ENCODE data around the gene SYP.
"Not testable (repeated sequence)": the region's sequence is repeated elsewhere in the genome, so short reads cannot be mapped to it uniquely, and the experiment has no call there.

The SYP gene

DNA sequence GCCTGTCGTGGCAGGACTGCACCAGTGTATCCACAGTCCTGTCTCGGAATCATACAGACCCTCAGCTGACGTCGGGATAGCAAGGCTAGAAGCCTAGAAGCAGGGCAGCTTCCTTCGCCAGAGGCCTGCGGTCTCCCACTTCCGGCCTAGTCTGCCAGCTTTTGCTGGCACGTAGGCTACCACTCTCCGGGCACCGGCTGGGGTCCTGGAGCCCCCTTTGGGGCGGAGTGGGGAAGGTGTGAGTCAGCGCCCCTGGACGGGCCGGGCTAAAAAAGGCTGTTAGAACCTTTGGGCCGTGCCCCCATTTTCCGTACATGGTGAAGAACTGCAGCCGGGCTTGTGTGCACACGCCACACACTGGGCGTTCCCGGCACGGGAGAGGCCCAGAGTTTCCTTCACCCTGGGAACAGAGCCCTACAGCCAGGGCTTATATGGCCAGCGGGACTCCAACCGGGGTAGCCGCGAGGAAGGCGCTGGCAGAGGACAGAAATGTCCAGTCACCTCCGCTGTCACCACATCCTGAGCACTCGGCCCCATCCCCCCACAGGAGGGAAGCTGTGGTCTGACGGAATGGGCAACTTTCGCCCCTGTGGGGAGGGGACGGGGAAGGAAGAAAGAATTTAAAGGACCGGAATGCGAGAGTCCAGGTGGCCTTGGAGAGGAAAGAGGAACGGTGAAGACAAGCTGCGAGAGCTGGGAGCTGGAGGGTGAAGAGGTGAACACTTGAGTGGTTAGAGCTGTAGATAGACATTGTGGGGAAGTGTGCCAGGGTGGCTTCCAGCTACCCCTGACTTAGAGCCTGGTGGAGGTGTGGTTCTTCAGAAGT, 32.9 kb downstream of the SYP start:
- peak in 2 of 3 experiments; percentile 28 to 69 for DNase-seq (ENCODE audit: low read depth in 3 of 3)

DNA sequence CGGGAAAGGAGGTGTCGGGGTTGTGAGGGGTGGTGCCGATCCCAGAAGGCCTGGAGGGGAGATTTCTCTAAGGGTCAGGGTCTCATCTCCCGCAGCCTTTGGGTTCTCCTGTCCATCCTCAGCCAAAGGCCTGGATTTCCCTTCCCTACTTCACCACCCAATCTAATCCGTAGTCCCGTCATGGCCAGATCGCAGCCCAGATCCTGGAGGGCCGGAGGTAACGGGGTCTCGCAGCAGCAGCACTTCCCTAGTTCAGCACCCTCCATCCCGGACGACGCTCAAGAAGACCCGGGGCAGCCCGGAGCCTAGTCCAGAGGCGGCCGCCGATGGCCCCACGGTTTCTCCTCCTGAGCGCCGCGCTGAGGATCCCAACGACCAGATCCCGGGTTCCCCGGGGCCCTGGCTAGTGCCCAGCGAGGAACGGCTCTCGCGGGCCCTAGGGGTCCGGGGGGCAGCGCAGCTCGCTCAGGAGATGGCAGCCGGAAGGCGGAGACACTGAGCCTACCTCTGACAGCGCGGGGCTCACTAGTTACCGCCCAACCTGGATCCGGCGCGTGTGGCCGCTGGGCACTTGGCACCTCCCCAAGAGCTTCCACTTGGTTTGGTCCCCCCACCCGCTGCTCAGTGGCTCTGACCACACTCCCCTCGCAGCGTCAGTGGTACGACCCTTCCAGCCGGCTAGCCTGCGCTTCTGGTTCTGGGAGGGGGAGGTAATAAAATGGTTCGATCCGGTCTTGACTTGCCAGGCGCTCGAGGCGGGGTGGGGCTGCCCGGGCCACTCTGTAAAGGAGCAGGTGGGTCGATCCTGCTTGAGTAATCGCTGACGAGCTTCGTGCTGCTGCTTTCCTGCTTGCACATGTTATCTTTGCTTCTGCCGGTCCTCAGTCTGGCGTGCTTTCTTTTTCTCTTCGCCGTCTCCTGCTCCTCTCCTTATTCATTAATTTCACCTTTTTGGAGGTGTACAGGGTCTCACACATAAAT, 33.8 kb downstream of the SYP start:
- peak; percentile 22 to 63 (median 51) for DNase-seq (ENCODE audit: low read depth in 3 of 3)

DNA sequence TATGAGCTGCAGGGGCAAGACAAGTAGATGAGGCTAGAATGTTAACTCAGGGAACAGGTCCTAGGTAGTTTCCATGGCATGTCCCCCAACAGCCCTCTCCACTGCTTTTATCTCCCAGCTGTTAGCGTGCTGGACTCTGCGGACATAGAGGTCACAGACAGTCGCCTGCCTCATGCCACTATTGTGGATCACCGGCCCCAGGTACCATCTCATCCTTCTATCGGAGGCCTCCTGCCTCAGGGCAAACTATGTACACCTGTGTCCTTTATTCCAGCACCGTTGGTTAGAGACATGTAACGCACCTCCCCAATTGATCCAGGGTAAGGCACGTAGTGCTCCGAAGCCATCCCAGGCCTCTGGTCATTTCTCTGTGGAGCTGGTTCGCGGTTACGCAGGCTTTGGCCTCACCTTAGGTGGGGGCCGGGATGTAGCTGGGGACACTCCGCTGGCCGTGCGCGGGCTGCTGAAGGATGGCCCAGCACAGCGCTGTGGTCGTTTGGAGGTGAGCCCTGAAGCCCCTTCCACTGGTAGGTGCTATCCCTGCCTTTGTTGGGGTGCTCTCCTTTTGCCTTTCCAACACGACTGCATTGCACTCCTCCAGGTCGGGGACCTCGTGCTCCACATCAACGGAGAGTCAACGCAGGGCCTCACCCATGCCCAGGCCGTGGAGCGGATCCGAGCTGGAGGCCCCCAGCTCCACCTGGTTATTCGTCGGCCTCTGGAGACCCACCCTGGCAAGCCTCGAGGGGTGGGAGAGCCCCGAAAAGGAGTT, 35.2 kb downstream of the SYP start:
- no peak for DNase-seq (ENCODE audit: low read depth in 3 of 3)

DNA sequence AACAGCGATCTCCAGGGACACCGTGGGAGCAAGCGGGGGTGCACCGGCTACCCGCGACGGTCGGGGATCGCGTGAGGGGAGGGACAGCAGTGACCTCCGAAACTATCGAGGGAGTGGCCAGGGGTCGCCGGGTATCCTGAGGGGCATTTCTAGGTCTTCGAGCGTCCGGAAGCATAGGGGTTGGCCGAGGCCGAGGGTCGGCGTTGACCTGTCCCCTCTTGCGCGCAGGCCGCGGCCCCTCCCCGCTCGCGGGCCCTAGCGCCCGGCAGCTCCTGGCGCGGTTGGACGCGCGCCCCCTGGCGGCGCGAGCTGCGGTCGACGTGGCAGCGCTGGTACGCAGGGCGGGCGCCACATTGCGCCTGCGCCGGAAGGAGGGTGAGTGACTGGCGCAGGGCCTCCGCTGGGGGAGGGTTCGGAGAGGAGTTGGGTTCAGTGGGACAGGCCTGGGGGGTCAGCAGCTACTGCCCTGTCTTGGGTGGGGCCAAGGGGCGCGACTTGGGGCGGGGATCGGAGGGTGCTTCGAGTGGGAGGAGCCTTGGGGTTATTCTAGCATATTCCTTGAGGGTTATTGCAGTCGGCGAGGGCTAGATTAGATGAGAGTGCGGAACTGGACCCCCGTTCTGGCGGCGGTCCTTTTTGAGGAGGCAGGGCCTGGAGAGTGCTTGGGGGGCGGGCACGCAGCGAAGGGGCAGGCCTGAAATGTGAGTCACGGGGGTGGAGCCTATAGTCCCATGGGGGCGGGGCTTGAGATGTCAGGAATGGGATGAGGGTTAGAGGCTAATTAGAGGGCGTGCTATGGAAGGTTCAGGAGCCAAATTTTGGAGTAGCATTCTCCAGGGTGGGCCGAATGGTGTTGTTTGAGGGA, 36.2 kb downstream of the SYP start:
- peak; percentile 46 to 73 (median 57) for DNase-seq (ENCODE audit: low read depth in 3 of 3)

DNA sequence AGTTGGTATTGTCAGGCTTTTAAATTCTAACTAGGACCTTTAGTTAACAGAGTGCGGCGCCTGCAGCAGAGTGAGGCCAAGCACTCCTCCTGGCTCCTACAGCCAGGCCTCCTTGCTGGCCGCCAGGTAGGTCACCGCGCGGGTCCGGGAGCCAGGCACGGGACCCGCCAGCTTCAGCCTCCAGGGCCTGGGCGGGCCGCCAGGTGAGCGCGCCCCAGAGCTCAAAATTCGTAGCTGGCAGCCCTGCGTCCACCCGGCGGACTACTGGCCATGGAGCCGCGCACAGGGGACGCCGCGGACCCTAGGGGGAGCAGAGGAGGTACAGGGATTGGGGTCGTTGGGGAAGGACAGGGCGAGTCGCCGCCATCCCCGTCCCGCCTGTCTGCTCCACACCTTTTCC, 37.4 kb downstream of the SYP start, which contains the start of gene MAGIX:
Gene MAGIX, plus strand, starts transcription at position 139 of the 400 bp plus-strand sequence. Its CDS starts 132 bp downstream, at position 271.
- no peak for DNase-seq (ENCODE audit: low read depth in 3 of 3)

DNA sequence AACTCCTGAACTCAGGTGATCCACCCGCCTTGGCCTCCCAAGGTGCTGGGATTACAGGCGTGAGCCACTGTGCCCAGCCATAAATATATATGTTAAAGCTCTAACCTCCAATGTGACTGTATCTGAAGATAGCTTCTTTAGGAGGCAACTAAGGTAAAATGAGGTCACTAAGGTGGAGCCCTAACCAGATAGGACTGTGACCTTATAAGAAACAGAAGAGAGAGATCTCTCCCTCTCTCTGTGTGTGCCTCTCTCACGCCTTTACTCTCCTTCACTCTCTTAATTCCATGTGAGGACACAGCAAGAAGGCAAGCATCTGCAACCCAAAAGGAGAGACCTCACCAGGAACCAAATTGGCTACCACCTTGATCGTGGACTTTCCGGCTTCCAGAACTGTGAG, 38.4 kb downstream of the SYP start:
- DNase-seq (ENCODE audit: low read depth in 3 of 3): no peak

DNA sequence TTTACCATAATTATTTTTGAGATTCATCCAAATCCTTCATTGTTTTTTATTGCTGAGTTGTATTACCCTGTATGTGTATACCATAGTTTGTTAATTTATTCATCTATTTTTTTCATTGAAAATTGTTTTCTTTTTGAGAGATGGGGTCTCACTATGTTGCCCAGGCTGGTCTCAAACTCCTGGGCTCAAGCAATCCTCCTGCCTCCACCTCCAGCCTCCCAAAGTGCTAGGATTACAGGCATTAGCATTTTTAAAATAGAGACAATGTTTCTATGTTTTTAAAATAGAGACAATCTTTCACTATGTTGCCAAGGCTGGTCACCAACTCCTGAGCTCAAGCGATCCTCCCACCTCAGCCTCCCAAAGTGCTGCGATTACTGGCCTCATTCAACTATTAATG, 39.1 kb downstream of the SYP start:
- DNase-seq (ENCODE audit: low read depth in 3 of 3): no peak

DNA sequence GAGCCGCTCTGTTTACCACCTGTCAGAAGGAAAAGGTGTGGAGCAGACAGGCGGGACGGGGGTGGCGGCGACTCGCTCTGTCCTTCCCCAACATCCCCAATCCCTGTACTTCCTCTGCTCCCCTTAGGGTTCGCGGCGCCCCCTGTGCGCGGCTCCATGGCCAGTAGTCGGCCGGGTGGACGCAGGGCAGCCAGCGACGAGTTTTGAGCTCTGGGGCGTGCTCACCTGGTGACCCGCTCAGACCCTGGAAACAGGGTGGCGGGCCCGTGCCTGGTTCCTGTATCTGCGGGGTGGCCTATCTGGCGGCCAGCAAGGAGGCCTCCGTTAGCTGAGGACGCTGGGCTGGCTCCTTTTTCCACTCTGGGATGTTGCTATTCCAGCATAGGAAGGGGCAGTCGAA, 42.8 kb downstream of the SYP start:
- no peak for DNase-seq (ENCODE audit: low read depth in 3 of 3)

DNA sequence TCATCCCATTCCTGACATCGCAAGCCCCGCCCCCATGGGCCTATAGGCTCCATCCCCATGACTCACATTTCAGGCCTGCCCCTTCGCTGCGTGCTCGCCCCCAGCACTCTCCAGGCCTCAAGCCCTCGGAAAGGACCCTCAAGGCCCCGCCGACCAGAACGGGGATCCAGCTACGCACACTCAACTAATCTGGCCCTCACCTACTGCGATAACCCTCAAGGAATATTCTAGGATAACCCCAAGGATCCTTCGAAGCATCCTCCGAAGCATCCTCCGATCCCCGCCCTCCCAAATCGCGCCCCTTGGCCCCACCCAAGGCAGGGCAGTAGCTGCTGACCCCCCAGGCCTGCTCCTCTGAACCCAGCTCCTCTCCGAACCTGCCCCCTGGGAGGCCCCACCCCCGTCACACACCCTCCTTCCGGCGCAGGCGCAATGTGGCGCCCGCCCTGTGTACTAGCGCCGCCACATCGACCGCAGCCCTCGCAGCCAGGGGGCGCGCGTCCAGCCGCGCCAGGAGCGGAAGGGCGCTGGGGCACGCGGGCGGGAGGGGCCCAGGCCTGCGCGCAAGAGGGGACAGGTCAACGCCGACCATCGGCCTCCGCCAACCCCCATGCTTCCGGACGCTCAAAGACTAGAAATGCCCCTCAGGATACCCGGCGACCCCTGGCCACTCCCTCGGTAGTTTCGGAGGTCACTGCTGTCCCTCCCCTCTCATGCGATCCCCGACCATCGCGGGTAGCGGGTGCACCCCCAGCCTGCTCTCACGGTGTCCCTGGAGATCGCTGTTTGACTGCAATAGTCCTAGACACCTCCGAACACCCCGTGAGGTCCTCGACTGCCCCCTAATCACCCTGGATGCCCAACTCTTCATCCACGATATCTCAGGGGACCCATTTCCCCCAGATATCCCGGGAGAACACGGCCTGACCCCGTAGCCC, 43.8 kb downstream of the SYP start:
- DNase-seq (ENCODE audit: low read depth in 3 of 3): peak; percentile 56 to 83 (median 67)

DNA sequence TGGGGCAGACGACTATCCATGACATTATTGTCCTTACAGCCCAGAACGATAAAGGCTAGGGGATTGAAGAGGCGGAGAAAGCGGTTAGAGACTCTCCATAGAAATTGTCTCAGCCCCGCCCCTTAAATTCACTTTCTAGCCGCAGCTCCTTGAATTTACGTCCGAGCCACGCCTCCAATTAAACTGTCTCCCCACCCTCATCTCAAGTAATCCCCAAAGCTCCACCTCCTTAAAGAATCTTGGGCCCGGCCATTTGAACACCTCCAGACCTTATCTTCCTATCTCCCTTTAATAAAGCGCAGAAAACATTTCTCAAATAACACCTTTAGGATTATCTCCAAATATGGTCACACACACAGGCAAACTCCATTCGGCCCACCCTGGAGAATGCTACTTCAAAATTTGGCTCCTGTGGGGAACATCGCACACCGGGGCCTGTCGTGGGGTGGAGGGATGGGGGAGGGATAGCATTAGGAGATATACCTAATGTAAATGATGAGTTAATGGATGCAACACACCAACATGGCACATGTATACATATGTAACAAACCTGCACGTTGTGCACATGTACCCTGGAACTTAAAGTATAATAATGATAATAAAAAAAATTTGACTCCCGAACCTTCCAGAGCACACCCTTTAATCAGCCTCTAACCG, 44.6 kb downstream of the SYP start:
- peak in 1 of 3 experiments; percentile 39 for DNase-seq (ENCODE audit: low read depth in 3 of 3)

DNA sequence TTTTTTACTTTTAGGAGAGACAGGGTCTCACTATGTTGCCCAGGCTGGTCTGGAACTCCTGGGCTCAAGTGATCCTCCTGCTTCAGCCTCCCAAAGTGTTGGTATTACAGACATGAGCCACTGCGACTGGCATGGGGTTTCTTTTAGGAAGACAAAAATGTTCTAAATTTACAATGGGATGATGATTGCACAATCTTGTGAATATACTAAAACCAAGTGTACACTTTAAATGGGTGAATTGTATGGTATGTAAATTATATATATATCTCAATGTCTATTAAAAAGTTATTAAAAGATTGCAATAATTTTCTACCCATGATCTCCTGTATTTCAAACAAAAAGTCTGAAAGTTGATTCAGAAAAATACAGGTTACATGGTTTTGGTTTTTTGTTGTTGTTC, 46.5 kb downstream of the SYP start:
- no peak for DNase-seq (ENCODE audit: low read depth in 3 of 3)

DNA sequence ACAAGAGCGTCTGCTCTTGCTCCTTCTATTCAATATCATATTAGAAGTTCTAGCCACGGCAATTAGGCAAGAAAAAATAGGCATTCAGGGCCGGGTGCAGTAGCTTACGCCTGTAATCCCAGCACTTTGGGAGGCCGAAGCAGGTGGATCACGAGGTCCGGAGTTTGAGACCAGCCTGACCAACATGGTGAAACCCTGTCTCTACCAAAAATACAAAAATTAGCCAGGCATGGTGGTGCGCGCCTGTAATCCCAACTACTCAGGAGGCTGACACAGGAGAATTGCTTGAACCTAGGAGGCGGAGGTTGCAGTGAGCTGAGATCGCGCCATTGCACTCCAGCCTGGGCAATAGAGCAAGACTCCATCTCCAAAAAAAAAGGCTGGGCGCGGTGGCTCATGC, 50.7 kb downstream of the SYP start:
- not testable (repeated sequence) for DNase-seq (ENCODE audit: low read depth in 3 of 3)

DNA sequence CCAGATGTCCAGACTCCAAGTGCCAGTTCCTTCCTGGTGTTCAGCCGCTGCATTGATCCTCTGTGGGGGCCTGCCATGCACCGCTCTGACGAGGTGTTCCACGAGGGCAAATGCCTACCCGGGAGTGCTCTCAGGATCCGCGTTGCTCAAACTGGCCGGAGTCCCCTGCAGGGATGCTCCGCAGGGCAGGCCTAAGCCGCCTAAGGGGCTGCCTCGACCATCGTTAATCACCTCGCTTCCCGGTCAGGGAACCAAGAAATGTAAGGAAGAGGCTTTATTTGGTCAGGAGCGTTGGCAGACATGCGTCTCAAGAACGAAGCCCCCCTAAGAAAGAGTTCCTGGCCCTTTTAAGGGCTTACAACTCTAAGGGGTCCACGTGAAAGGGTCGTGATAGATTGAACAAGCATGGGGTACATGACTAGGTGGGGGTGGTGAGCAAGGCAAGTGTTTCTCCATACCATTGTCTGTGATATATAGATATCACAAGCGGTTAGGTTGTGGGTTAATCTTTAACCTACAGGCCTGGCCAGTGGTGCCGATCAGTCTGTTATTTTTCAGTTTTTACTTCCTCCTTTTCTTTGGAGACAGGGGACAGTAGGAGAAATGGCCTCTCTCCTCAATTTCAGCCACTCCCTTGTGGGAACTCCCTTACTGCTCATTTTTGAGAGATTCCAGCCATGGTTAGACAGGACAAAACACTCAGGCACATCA, 51.4 kb downstream of the SYP start:
- not testable (repeated sequence) for DNase-seq (ENCODE audit: low read depth in 3 of 3)

DNA sequence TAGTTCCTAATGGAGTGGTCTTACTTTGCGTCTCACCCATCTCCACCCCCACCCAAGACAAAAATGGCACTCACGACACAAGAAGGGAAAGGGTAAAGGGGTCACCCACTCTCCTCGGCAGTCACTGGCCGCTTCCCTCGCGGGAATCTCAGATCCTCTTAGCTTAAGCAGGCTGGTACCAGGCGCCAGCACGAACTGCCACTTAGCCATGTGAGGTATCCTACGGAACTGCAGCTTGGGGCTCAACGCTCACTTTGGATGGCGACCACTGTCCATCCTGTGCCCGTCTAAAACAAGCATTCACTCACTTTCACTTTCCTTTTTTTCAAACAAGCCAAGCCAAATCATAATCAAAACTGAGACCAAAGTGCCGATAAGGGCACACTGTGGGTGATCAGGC, 52.1 kb downstream of the SYP start:
- no peak for DNase-seq (ENCODE audit: low read depth in 3 of 3)

DNA sequence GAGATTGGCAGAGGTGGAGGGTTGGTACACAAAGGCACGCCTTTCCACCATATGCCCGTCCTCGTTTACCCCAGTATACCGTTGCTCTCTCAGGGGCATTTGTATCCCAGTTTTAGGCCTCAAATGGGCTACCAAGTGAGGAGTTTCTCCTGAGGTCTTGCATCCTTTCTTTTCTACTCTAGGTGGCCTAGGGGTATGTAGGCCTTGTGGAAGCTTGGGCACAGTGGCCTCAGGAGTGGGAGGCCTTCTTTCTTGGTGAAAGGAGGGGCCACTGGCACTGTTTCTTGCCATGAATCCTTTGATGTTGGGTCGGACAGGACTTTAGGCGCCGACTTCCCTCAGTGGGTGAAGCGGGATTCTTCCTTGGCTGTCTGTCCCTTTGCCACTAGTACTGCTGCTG, 52.7 kb downstream of the SYP start:
- no peak for DNase-seq (ENCODE audit: low read depth in 3 of 3)

DNA sequence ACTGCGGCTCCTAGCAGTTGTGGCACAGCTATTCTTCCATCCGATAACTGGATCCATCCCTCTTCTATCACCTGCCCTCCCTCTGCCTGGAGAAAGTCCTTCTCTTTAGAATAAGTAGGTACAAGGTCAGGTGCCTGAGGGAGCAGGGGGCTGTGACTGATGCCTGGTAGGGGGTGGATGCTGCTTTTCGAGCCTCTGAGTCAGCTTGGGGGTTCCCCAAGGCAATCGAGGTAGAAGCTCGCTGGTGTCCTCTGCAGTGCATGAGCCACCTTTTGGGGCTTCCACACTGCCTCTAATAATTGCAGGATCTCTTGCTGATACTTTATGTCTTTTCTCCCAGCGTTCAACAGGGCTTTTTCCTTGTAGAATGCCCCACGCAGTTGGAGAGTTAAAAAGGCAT, 56.8 kb downstream of the SYP start:
- DNase-seq (ENCODE audit: low read depth in 3 of 3): not testable (repeated sequence)

DNA sequence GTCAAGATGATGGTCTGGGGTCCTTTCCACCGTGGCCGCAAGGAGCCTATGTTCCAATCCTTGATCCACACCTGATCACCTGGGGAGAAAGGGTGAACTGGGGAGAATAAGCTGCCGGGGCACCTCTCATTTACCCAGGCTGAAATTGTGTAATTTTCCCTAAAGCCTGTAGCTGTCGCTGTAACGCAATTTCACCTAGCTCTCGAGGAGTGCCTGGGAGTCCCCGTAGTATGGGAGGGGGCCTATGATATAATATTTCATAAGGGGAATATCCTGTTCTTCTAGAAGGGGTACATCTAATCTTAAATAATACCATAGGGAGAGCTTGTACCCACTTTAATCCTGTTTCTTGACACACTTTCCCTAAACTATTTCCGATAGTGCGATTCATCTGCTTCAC, 57.7 kb downstream of the SYP start:
- DNase-seq (ENCODE audit: low read depth in 3 of 3): not testable (repeated sequence)

DNA sequence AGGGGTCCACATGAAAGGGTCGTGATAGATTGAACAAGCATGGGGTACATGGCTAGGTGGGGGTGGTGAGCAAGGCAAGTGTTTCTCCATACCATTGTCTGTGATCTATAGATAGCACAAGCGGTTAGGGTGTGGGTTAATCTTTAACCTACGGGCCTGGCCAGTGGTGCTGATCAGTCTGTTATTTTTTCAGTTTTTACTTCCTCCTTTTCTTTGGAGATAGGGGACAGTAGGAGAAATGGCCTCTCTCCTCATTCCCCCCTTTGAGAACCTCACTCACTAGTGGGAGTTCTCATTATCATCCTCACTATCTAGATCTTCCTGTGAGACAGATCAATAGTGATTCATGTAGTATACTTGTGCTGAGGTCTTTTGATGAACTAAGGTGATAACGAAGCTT, 60.3 kb downstream of the SYP start:
- DNase-seq (ENCODE audit: low read depth in 3 of 3): no peak

All from stimulated activated CD4-positive, alpha-beta T cell treated with anti-CD3 and anti-CD28 coated beads, TNF-alpha, amount 100 ng/mL, for 24 hours (primary cell).